ENCODE data around the gene AFF4. TPM values are rescaled to one million over a fixed set of nuclear protein-coding genes. Genes with fewer than 3 reads are reported as not detected.
A peak's percentile ranks its signal among the peaks of the same experiment; 100 is the strongest.

The AFF4 gene
- total RNA-seq, 1 experiment from 2014 or later = 85.3 TPM

GRCh38 chr5:132952829-132953228, 10.6 kb downstream of the AFF4 start:
- ChIA-PET POLR2A (ENCODE audit: low non-redundant PET) (no interaction called here), CTCF (no interaction called here)
- H3K9me3 ChIP-seq (ENCODE audit: low read depth, low read length, poor library complexity, severe bottlenecking) = no peaks in the 10 kb centered on the region
- H3K4me3 ChIP-seq (ENCODE audit: low read depth, low read length, poor library complexity, severe bottlenecking) = no peak overlapping the region
- H3K4me1 ChIP-seq (ENCODE audit: insufficient read depth, low read length, poor library complexity, severe bottlenecking) = no peaks in the 10 kb centered on the region
- H3K27me3 ChIP-seq (replicated peaks; ENCODE audit: insufficient read depth, low read depth, low read length, poor library complexity) = no peaks in the 10 kb centered on the region
- intact Hi-C loops (cut with micrococcal nuclease; ENCODE audit: unreplicated experiment) = no loop called here
- no peak for TF ChIP-seq EZH2 (IDR thresholded peaks at IDR 0.05; ENCODE audit: borderline replicate concordance, low read depth, low read length, poor library complexity, severe bottlenecking)
- TF ChIP-seq, protein P1, sequence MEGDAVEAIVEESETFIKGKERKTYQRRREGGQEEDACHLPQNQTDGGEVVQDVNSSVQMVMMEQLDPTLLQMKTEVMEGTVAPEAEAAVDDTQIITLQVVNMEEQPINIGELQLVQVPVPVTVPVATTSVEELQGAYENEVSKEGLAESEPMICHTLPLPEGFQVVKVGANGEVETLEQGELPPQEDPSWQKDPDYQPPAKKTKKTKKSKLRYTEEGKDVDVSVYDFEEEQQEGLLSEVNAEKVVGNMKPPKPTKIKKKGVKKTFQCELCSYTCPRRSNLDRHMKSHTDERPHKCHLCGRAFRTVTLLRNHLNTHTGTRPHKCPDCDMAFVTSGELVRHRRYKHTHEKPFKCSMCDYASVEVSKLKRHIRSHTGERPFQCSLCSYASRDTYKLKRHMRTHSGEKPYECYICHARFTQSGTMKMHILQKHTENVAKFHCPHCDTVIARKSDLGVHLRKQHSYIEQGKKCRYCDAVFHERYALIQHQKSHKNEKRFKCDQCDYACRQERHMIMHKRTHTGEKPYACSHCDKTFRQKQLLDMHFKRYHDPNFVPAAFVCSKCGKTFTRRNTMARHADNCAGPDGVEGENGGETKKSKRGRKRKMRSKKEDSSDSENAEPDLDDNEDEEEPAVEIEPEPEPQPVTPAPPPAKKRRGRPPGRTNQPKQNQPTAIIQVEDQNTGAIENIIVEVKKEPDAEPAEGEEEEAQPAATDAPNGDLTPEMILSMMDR (conservative IDR thresholded peaks at IDR 0.05; ENCODE audit: low read depth, low read length) = no peak
- no peak for DNase-seq (ENCODE audit: low spot score)
- H3K27ac ChIP-seq (ENCODE audit: low read depth, low read length, poor library complexity, severe bottlenecking) = no peak overlapping the region
- no peaks in the 10 kb centered on the region for H3K36me3 ChIP-seq (ENCODE audit: insufficient read depth, low read length, poor library complexity, severe bottlenecking)
- no TSS peak for BruUV-seq (replicated peaks)

DNA sequence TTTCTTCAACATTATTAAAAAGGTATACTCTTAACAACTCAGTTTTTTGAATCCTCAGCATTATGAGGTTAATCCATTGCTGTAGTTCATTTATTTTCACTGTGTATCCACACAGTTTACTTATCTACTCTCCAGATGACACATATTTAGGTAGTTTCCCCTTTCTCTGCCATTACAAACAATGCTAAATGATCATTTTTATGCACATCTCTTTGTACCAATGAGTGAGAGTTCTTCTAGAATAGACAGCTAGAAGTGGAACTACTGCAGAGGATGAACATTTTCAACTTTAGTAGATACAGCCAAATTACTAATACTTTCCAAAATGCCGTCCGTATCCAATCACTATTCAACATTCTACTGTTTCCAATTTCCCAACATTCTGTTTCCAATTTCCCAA, 11.5 kb downstream of the AFF4 start:
- BruUV-seq (replicated peaks) = no TSS peak
- intact Hi-C loops (cut with micrococcal nuclease; ENCODE audit: unreplicated experiment) = no loop called here
- no peaks in the 10 kb centered on the region for H3K36me3 ChIP-seq (ENCODE audit: insufficient read depth, low read length, poor library complexity, severe bottlenecking)
- H3K27me3 ChIP-seq (replicated peaks; ENCODE audit: insufficient read depth, low read depth, low read length, poor library complexity) = no peaks in the 10 kb centered on the region
- DNase-seq (ENCODE audit: low spot score) = no peak
- POLR2A ChIA-PET (ENCODE audit: low non-redundant PET) = no interaction called here
- H3K4me3 ChIP-seq (ENCODE audit: low read depth, low read length, poor library complexity, severe bottlenecking) = no peak overlapping the region
- CTCF ChIA-PET = no interaction called here
- H3K4me1 ChIP-seq (ENCODE audit: insufficient read depth, low read length, poor library complexity, severe bottlenecking) = no peaks in the 10 kb centered on the region
- no peak for TF ChIP-seq EZH2 (IDR thresholded peaks at IDR 0.05; ENCODE audit: borderline replicate concordance, low read depth, low read length, poor library complexity, severe bottlenecking)
- TF ChIP-seq, protein P1 (conservative IDR thresholded peaks at IDR 0.05; ENCODE audit: low read depth, low read length) = no peak
- no peaks in the 10 kb centered on the region for H3K9me3 ChIP-seq (ENCODE audit: low read depth, low read length, poor library complexity, severe bottlenecking)
- H3K27ac ChIP-seq (ENCODE audit: low read depth, low read length, poor library complexity, severe bottlenecking) = no peak overlapping the region

DNA sequence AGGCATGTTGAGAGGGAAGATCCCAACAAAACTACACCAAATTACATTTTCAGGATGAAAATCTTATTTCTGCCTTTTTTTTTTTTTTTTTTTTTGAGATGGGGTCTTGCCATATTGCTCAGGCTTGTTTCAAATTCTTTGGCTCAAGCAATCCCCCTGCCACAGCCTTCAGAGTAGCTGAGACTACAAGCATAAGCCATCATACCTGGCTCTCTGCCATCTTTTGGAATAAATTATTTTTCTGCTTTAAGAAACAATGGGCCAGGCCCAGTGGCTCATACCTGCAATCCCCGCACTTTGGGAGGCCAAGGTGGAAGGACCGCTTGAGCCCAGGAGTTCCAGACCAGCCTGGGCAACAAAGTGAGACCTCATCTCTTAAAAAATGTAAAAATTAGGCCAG, 14.3 kb downstream of the AFF4 start:
- CTCF ChIA-PET = interaction anchor here (0.6 kb wide), 2 partner anchors 16 to 350 kb away, joined by 3 to 4 read pairs; no protein-coding TSS in a partner anchor
- no peak for TF ChIP-seq EZH2 (IDR thresholded peaks at IDR 0.05; ENCODE audit: borderline replicate concordance, low read depth, low read length, poor library complexity, severe bottlenecking)
- TF ChIP-seq, protein P1 (conservative IDR thresholded peaks at IDR 0.05; ENCODE audit: low read depth, low read length) = no peak
- POLR2A ChIA-PET (ENCODE audit: low non-redundant PET) = interaction anchor here (0.6 kb wide), 1 partner anchor 90 kb away, joined by 3 read pairs; no protein-coding TSS in a partner anchor
- no TSS peak for BruUV-seq (replicated peaks)
- DNase-seq (ENCODE audit: low spot score) = peak; percentile 41
- no peak overlapping the region for H3K27ac ChIP-seq (ENCODE audit: low read depth, low read length, poor library complexity, severe bottlenecking)
- H3K36me3 ChIP-seq (ENCODE audit: insufficient read depth, low read length, poor library complexity, severe bottlenecking) = peaks cover 3% of the 10 kb centered on the region
- H3K27me3 ChIP-seq (replicated peaks; ENCODE audit: insufficient read depth, low read depth, low read length, poor library complexity) = no peaks in the 10 kb centered on the region
- H3K4me1 ChIP-seq (ENCODE audit: insufficient read depth, low read length, poor library complexity, severe bottlenecking) = no peaks in the 10 kb centered on the region
- intact Hi-C loops (cut with micrococcal nuclease; ENCODE audit: unreplicated experiment) = no loop called here
- H3K9me3 ChIP-seq (ENCODE audit: low read depth, low read length, poor library complexity, severe bottlenecking) = no peaks in the 10 kb centered on the region
- H3K4me3 ChIP-seq (ENCODE audit: low read depth, low read length, poor library complexity, severe bottlenecking) = no peak overlapping the region

Data from A673 (cell line).